Measurements from ENCODE around the gene USP49.

USP49 gene

DNA sequence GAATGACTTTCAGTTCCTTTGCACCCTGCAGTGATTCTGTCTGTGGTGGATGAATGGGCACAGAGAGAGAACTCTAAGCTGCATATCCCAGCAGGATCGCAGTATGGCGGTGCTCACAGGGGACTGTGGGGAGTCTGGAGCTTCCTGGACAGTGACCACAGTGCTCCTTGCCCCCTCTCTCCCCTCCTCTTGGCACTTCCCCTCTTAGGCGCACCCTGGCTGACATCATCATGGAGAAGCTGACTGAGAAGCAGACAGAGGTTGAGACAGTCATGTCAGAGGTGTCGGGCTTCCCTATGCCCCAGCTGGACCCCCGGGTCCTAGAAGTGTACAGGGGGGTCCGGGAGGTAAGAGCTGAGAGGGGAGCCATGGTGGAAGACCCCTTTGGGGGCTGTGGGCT, 34.7 kb upstream of the USP49 start:
- DNase-seq (ENCODE audit: low read depth in 2 of 2), result no peak

DNA sequence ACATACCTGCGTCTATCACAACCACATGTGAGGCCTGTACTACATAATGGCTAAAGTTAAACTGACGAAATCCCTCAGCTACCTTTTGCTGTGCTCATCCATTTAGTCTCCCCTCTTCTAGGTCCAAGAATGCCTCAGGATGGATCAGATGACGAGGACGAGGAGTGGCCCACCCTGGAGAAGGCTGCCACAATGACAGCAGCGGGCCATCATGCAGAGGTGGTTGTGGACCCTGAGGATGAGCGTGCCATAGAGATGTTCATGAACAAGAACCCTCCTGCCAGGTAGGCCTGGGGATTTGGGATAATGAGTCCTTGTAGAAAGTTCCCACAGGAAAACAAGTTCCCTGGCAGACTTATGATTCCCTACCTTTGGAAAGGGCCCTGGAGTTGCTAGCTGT, 32.1 kb upstream of the USP49 start:
- DNase-seq (ENCODE audit: low read depth in 2 of 2), result no peak

DNA sequence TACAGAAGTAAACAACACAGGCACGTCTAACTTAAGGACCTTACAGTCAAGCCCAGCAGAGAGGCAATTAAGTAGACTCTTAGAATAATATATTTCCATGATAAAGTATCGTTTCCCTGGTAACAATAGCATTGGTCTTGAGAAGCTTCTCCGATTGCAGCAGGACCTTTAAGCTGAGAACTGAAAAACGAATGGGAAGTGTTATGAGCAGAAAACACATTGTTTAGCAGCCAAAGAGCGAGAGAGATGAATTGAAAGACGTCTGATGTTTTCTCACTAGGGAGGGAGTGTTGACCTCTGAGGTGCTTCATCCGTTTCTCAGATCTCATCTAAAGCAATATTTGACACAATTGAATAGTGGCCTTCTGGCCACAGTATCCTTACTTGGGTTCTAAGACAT, 27.0 kb upstream of the USP49 start:
- DNase-seq (ENCODE audit: low read depth in 2 of 2), result no peak

DNA sequence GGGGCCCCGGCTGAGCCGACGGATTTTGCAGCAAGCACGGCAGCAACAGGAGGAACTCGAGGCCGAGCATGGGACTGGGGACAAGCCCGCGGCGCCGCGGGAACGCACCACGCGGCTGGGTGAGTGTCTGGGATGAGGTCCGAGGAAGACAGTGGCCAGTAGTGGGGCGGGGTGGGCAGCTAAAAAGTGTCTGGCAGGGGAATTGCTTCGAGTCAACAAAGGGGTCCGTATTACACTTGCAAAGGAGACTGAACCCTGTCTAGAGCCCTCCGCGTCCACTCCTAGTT, 26.5 kb upstream of the USP49 start:
- no peak for DNase-seq (ENCODE audit: low read depth in 2 of 2)

DNA sequence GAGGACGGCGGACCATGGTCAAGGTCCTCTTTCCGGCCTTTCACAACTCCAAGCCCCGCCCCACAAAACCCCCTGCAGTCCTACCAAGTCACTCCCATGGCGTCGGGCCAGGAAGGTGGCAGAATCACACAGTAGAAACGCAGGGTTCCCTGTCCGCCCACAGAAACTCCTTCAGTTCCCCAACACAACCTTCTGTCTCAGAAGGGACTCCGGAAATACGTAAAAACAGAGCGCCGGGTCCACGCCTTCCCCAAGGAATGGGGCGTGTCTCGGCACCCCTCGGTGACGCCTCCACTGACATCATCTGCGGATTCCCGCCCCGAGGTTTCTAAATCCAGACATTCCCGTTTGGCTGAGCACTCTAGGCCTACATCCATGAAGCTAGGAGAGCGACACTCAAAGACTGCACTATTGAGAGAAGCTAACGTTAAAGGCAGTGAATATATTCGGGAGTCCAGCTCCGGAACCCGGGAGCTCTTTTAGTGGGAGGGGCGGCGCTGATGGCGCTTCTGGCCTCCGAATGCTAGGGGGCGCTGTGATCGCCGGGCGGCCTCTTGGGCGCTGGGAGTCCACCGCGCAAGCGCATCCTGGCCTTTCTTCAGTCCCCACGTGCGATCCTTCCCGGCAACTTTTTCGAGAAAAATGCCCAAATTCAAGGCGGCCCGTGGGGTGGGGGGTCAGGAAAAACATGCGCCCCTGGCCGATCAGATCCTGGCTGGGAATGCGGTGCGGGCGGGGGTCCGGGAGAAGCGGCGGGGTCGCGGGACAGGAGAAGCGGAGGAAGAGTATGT, 25.9 kb upstream of the USP49 start, which contains the start of the genes BYSL and MED20:
Gene BYSL (plus strand): TSS at position 579 of the 791 bp plus-strand sequence. CDS start 64 bp downstream, at position 643.
Gene MED20 (minus strand): TSS at position 219 of the 791 bp plus-strand sequence. CDS start 121 bp downstream, at position 98.
- peak; percentile 90 to 91 for DNase-seq (ENCODE audit: low read depth in 2 of 2)

DNA sequence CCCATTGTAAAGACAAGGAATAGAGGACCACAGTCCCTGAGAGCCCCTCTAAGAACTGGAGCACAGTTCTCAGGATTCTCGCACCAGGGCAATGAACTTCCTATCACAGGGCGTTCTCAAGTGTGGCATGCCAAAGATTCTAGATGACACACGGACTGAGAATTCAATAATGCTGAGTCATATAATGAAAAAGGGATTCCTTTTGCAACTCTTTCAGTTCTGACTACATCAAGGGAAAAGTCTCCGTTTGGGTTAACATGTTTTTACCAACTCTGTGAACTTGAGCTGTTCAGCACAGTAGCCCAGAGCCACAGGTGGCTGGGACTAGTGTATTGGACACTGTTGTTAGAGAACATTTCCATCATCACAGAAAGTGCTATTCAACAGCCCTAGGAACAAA, 22.4 kb upstream of the USP49 start:
- DNase-seq (ENCODE audit: low read depth in 2 of 2), result no peak

DNA sequence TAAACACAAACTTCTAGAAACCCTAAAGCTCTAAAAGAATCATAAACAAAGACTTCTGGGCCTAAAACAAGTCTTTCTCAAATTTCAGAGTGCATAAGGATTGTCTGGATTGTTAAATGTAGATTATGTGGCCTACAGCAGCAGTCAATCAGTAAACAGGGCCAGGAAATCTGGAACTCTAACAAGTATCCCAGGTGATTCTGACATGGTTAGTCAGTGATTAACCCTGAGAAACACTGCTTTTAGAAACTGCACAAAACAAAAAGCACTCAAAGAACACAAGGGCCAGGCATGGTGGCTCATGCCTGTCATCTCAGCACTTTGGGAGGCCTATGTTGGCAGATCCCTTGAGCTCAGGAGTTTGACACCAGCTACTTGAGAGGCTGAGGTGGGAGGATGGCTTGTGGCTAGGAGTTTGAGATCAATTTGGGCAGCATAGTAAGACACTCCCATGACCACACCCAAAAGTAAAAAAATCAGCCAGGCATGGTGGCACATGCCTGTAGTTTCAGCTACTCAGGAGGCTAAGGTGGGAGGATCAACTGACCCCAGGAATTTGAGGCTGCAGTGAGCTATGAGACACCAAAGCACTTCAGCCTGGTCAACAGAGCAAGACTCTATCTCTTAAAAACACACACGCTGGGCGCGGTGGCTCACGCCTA, 19.8 kb upstream of the USP49 start:
- DNase-seq (ENCODE audit: low read depth in 2 of 2), result no peak

DNA sequence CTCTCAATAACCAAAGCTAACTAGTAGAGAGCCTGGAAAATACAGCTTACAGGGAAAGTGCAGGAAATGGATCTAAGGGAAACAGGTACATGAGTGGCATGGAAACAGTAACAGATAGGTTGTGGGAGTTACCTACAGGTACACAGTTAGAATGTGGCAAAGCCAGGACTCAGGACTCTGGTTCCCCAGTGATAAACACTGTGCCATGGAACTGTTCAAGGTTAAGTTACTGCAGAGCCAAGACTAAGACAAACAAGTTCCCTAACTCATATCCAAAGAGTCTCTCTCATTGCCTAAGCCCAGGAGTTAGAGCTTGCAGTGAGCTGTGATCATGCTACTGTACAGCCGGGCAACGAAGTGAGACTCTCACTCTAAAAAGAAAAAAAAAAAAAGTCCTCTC, 19.2 kb upstream of the USP49 start:
- DNase-seq (ENCODE audit: low read depth in 2 of 2), result no peak

DNA sequence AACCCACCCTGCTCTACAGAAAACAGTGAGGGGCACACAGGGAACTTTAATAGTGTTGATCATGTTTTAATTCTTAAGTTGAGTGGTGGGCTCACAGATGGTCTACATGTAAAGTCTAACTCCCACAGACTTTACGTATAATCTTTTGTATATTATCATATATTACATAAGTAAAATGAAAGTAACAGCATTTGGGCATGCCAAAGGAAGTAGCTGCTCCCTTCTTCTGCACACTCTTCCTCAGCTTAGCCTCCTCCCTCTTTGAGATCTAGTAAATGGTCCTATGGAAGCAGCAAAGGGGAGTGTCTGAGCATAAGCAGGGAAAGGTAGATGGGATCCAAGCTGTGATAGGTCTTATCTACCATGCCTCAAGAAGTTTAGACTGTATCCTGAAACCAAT, 14.6 kb upstream of the USP49 start:
- no peak for DNase-seq (ENCODE audit: low read depth in 2 of 2)

DNA sequence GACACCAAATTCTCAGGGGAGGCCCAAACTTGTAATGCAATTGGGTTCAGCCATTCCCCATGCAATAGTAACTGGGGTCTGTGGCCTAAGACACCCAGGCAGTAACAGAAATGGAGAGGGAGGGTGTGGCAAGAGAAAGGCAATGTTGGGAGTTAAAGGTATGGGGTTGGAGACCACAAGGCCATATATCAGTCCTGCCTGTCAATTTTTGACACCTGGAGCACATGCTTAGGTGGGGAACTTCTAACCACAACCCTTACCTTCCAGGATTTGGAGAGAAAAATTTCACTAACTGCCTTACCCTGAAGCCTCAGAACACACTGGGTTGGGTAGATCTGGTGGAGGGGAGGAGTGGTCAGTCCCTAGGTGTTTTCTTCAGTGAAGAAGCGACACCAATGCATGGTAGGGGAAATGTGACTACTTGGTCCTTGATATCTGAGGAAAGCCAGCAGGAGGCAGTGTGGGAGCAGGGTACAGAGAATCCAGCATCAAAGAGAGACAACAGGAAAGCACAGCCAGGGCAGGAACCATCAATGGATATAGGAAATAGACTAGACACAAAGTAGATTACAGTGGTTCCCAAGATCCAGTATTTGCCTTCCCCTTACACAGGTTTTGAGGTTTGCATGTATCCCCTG, 6.8 kb upstream of the USP49 start:
- DNase-seq (ENCODE audit: low read depth in 2 of 2), result peak in 1 of 2 donors; percentile 18

DNA sequence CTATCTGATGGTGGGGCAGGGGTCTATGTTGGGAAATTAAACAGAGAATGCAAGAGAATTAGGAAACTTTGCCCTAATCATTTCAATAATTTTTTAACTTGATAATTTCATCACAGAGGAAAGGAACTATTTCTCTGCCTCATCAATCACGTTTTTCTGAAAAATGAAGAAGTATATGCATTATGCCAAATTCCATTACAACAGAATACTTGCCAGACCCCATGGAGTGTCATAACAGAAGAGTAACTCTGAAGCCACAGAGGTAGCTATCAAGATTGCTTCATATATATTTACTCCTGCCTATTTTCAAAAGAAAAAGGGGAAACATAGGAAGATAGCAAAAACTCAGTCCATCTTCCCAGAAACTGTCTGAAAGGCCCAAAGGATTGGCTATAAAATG, 5.7 kb upstream of the USP49 start:
- no peak for DNase-seq (ENCODE audit: low read depth in 2 of 2)

DNA sequence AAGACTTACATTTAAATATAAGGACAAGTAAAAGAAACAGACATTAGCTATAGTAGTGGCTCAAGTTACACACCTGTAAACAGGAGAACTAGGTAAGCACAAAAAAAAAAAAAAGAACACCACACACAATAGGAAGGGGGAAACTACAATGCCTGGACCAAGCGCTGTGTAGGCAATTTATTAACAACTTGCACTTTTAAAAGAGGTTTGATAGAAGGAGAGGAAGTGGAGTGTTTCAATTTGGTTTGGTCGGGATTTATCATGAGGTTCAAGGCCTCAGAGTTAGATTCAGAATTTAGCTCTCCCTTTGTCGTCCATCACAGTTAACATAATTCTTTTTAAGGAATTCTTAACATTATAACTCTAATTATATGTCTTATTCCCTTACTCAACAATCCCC, 1.1 kb upstream of the USP49 start:
- no peak for DNase-seq (ENCODE audit: low read depth in 2 of 2)

DNA sequence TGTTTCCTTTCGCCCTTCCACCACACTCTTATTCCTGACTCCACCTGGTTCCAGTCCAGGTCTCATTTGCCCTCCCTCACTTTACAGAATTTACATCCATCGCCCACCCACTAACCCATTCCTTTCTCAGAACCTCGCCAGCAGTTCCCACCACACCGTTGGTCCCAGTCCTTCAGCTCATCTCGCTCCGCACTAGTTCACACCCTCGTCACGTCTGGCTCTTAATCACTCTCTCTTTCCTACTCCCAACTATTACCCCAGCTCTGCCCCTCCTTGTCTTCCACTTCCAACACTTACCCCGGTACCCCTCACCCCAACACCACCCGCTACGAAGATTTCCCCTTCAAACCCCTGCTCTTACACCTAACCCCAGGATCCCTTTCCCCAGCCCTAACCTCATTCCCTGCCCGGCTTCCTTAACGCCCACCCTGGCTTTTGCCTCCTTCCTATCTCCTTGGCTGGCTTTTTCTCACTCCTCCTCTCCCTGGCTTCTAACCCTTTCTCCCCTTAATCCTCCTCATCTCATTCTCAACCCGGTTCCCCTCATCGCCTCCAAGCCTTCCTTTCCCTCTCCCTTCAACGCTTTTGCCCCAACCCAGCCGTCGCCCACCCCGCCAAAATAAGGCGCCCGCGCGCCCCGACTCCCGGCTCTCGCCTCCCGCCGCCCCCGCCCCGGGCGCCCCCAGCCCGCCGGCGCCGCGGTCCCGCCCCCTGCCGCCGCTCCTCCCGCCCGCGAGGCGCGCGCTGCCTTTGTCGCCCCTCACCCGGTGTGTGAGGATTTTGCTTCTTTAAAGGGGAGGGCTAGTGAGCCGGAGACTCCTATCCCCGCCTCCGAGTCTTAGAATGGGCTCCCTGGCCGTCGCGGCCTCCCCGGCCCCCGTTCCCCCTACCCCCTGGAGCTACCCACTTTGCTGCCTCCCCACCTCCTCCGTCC, 542 bp downstream of the USP49 start:
- peak in 1 of 2 donors; percentile 5 for DNase-seq (ENCODE audit: low read depth in 2 of 2)

DNA sequence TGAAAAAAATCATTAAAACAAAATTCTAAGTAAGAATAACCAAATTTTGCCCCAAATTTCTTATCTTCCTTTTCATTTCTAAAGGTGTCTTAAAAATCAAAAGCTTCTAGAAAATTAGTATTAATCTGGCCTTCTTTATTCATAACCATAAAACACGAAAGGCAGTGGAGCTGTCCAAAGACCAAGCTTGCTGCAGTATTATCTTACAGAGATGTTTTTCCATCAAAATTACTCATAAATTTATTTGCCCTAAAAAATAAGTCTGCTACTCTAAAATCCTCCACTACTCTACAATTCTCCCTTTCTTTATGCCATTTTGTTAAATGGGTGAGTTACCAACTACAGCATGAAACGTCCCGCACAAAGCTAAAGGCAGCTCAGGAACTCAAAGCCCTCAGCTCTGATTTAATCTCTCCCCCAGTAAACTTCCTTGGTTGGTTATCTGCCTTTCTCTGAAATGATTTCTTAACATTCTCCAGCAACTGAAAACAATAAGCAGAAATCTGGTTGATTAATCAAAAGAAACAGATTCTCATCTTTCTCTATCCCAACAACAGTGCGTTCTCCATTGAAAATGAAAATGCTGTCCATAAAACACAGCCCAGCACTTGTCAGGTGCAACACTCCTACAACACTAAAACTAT, 2.1 kb downstream of the USP49 start:
- DNase-seq (ENCODE audit: low read depth in 2 of 2), result no peak

DNA sequence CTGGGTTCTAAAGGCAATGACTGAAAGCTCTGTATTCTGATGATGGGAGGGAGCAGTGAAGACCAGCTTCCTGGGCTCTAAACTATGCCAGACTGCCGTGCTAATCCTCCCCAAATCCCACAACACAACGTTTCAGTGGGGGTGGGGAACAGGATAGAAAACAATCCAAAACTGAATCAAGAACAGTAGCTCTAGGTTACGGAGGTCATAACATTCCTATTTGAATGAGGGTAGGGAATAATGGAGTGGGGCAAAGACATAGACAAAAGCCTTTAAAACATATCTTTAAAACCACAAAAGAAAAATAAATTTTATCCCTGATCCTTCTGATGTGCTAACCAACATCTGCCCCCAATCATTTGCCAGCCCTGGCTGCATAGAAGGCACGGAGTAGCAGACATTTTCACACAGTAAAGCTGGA, 7.8 kb downstream of the USP49 start:
- DNase-seq (ENCODE audit: low read depth in 2 of 2), result no peak

DNA sequence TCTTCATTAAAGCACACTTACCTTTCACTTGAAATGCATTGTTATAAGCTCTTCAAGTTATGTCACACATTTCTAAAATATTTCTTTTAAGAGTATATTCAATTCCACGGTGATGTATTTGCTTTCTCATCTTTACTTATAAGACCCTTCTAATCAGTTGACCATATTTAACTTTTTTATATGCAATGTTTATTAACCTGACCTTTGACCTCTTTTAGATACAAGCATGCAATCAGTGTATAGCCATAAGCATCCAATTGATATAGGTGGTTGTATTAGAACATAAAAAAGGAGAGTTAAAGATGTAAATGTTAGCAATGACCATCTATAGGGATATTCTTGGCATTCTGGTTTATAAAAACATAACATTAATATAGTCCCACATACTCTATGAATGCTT, 9.2 kb downstream of the USP49 start:
- no peak for DNase-seq (ENCODE audit: low read depth in 2 of 2)

DNA sequence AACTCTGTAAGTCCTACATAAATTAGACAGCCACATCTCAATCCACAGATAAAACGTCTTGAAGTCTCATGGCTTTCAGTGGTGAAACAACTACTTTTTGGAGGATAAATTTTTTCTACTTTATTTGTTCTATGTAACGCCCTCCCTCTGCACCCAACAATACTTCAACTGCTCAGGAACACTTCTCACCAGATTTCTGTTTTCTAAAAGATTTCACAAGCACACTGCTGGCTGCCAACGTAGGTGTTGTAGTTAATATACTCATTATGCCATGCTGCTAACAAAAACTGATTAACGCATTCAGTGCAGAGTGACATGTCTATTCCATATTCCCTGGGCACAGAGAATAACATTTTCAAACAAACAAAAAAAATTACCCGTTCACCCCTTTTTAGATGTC, 10.2 kb downstream of the USP49 start:
- DNase-seq (ENCODE audit: low read depth in 2 of 2), result no peak

DNA sequence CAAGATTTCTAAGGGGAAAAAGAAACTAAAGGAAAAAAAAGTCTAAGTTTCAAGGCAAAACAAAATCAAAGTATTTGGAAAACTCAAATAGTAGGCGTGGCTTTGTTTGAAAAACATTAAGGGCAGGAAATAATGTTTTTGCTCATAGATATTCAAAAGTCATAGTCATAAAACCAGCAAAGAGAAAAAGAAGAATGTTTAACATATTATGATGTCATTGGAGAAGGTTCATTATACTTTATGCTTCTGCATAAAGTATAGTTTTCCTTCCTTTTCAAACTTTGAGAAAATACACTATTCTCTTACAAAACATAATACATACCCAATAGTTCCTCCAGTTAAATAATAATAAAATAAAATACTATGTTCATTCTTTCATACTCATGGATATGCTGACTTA, 13.7 kb downstream of the USP49 start:
- no peak for DNase-seq (ENCODE audit: low read depth in 2 of 2)

DNA sequence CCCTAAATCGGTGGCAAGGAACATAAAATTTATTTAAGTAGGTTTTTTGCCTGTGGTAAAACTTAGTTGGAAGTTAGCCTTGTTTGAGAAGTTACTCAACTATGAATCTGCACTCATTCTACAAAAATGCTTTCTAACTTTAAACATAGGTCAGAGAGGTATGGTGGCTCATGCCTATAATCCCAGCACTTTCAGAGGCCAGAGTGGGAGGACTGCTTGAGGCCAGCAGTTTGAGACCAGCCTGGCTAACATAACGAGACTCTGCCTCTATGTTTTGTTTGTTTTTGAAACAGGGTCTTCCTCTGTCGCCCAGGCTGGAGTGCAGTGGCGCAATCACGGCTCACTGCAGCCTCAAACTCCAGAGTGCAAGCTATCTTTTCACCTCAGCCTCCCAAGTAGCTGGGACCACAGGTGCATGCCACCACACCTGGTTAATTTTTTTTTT, 16.2 kb downstream of the USP49 start:
- no peak for DNase-seq (ENCODE audit: low read depth in 2 of 2)

DNA sequence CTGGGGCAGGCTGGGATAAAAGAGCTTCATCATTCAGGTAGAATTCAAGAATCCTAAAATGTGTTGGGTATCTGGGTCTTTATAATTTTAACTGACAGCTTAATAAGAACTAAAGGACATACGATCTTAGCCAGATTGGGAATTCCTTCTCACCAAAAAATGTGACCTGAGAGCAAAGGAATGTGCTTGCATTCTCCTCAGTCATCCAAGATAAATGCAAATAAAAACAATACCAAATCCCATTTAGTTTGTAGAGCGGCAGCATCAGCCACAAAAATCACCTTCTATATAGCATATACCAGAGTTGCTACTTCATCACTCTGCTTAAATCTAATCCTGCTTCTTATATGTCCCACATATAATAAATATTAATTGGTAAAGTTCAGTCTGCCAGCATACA, 16.9 kb downstream of the USP49 start:
- DNase-seq (ENCODE audit: low read depth in 2 of 2), result no peak

DNA sequence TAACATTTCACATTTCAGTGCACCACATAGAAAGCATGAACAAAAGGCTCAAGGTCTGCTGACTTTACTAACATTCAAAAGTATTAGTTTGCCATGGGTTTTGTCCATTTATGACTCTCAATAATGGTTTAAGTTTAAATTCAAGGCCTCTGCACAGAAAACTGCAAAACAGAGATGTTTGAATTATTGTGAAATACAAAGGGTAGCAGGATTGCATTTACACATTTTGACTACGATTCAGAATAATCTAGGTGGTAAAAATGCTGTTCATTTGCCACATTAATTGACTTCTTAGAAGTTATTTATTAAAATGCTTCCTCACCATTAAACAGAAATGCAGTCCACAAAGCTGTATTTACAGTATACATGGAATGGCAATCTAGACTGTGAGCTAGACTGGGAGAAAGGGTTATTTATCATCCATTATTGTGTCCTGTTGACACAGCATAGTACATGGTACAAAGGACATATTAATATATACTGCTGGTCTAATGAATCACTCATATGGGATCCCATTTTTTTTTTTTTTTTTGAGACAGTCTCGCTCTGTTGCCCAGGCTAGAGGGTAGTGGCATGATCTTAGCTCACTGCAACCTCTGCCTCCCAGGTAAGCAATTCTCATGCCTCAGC, 18.0 kb downstream of the USP49 start:
- no peak for DNase-seq (ENCODE audit: low read depth in 2 of 2)
